Stimulated activated CD4-positive, alpha-beta T cell treated with anti-CD3 and anti-CD28 coated beads, Interleukin-15, amount 100 ng/mL, for 1 hour (primary cell): ENCODE measurements around the gene TTC39B.
A peak's percentile ranks its signal among the peaks of the same experiment; 100 is the strongest.

Experiments
- DNase-seq, 2 donors: peaks; one replicate each; pipeline ENCODE4 v3.0.0-alpha.2; 2020; ENCODE audit warnings: low read depth in 1 of 2, low spot score in 1 of 2

The TTC39B gene

GRCh38 chr9:15304632-15305031, 2.4 kb downstream of the TTC39B start:
- no peak for DNase-seq

GRCh38 chr9:15300218-15300617, 6.8 kb downstream of the TTC39B start:
- no peak for DNase-seq

GRCh38 chr9:15299374-15299939, 7.6 kb downstream of the TTC39B start:
- peak; percentile 11 to 26 for DNase-seq

GRCh38 chr9:15298362-15298761, 8.7 kb downstream of the TTC39B start:
- no peak for DNase-seq

GRCh38 chr9:15295761-15296405, 11.1 kb downstream of the TTC39B start:
- DNase-seq: no peak

- DNase-seq: no peak
These were observed 12.4 kb downstream of the TTC39B start for GRCh38 chr9:15294604-15295003.

GRCh38 chr9:15293804-15294316, 13.2 kb downstream of the TTC39B start:
- DNase-seq: no peak

- DNase-seq: no peak
These were observed 13.9 kb downstream of the TTC39B start for GRCh38 chr9:15293084-15293483.

- no peak for DNase-seq
These were observed 17.4 kb downstream of the TTC39B start for GRCh38 chr9:15289603-15290002.

GRCh38 chr9:15287309-15287708, 19.7 kb downstream of the TTC39B start:
- no peak for DNase-seq

- DNase-seq: no peak
These were observed 20.7 kb downstream of the TTC39B start for GRCh38 chr9:15286161-15286821.

- DNase-seq: no peak
These were observed 24.3 kb downstream of the TTC39B start for GRCh38 chr9:15282567-15283285.

- DNase-seq: no peak
These were observed 26.4 kb downstream of the TTC39B start for GRCh38 chr9:15280647-15281046.

GRCh38 chr9:15278839-15279238, 28.2 kb downstream of the TTC39B start:
- no peak for DNase-seq

GRCh38 chr9:15278091-15278687, 28.8 kb downstream of the TTC39B start:
- no peak for DNase-seq

GRCh38 chr9:15277400-15278090, 29.5 kb downstream of the TTC39B start:
- no peak for DNase-seq

- DNase-seq: no peak
These were observed 30.6 kb downstream of the TTC39B start for GRCh38 chr9:15276328-15276938.

GRCh38 chr9:15274425-15274824, 32.6 kb downstream of the TTC39B start:
- DNase-seq: no peak

GRCh38 chr9:15272377-15272928, 34.6 kb downstream of the TTC39B start:
- DNase-seq: no peak

- DNase-seq: no peak
These were observed 35.6 kb downstream of the TTC39B start for GRCh38 chr9:15271403-15271802.
